Right lobe of liver (tissue), 4 donors: ENCODE data around the gene DUOX2.

ENCODE experiments used
- CTCF ChIP-seq, 4 donors: fragments of 200-600 bp in 3 of 4; fragments of 450-650 bp in 1 of 4; IDR thresholded peaks; one replicate each; pipeline versions ENCODE4 v1.5.1 to v1.8.0; 2016 to 2022; ENCODE audit warnings: antibody characterized with exemption in 4 of 4, mild to moderate bottlenecking in 2 of 4
- POLR2A ChIP-seq: fragments of 450-650 bp; IDR thresholded peaks from one replicate; pipeline ENCODE4 v1.6.1; 2017; ENCODE audit warnings: antibody characterized with exemption, mild to moderate bottlenecking
- donor health status: DM: no; HTN: no; CAD: no.
- donor health status: DM: no; HTN: no; CAD: no.
- donor health status: DM: no; HTN: yes; CAD: no.

GRCh38 chr15:45143946-45144345, 30.0 kb upstream of the DUOX2 start:
- TF ChIP-seq CTCF (IDR thresholded peaks at IDR 0.05): no peak
- TF ChIP-seq POLR2A: no peak
